SH-SY5Y (cell line): ENCODE measurements around the gene IGFBP5.

Source experiments
- GATA2 ChIP-seq: IDR thresholded peaks from 2 replicates; pipeline ENCODE4 v1.6.1; 2011; ENCODE audit warnings: mild to moderate bottlenecking, low read depth, low read length
- GATA3 ChIP-seq: IDR thresholded peaks from 2 replicates; pipeline ENCODE4 v1.6.1; 2011; ENCODE audit warnings: low read depth, mild to moderate bottlenecking, low read length, moderate library complexity

GRCh38 chr2:216678813-216679657 is 16.3 kb downstream of the IGFBP5 start:
- no peak for TF ChIP-seq GATA2
- TF ChIP-seq GATA3, result no peak
